ENCODE data around the gene SPACA7. TPM values are rescaled to one million over a fixed set of nuclear protein-coding genes. Genes with fewer than 3 reads are reported as not detected.

Gene SPACA7
- total RNA-seq, 2 donors from 2014 or later: not detected

DNA sequence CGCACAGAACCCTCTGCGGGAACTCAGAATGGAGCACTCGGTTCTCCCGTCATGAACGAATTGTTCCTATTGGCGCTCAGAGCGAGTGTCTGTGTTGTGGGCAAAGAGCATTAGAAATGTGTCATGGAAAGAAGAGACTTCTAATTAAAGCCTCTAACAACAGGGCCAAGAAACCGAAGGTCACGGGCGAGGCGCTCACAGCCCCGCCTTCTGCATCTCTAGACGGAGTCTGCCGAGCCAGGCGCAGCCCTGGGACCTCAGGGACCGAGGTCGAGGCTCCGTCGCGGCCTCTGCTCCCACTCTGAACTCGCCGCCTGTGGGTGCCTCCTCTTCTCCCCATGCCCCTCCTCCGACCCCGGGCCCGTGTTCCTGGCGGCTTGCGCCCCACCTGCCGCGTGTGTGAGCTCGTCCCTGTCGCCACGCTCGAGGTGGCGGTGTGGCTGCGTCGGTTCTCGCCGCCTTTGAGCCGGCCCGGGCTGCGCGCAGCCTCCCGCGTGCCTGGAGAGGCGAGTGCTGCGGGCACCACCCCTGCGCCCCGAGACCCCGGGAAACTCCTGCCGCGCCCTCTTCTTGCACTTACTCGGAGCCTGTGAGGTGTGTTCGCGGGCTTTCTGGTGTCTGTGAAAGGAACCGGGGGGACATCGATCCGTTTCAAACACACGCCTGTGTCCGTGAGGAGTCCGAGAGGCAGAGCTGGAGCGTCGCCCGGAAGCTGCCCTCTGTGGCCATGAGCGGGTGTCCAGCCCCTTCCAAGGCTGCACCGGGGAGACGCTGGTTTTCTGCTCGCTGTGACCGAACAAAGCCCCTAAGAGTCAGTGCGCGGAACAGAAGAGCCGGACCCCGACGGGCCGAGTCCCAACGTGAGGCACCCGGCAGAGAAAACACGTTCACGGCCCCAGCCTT lies 45.4 kb upstream of the SPACA7 start:
- H3K36me3 ChIP-seq: no peaks in the 10 kb centered on the region
- no peaks in the 10 kb centered on the region for H3K27me3 ChIP-seq (replicated peaks; ENCODE audit: insufficient read depth)
- no peak overlapping the region for H3K4me3 ChIP-seq
- no peak overlapping the region for H3K27ac ChIP-seq
- H3K4me1 ChIP-seq (ENCODE audit: control insufficient read depth in 1 of 2, low read depth in 2 of 2): no peaks in the 10 kb centered on the region
- TF ChIP-seq, protein P1, sequence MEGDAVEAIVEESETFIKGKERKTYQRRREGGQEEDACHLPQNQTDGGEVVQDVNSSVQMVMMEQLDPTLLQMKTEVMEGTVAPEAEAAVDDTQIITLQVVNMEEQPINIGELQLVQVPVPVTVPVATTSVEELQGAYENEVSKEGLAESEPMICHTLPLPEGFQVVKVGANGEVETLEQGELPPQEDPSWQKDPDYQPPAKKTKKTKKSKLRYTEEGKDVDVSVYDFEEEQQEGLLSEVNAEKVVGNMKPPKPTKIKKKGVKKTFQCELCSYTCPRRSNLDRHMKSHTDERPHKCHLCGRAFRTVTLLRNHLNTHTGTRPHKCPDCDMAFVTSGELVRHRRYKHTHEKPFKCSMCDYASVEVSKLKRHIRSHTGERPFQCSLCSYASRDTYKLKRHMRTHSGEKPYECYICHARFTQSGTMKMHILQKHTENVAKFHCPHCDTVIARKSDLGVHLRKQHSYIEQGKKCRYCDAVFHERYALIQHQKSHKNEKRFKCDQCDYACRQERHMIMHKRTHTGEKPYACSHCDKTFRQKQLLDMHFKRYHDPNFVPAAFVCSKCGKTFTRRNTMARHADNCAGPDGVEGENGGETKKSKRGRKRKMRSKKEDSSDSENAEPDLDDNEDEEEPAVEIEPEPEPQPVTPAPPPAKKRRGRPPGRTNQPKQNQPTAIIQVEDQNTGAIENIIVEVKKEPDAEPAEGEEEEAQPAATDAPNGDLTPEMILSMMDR (IDR thresholded peaks at IDR 0.05): no peak
- no peaks in the 10 kb centered on the region for H3K9me3 ChIP-seq
- ATAC-seq (ENCODE audit: insufficient number of reproducible peaks, low FRiP score, low read depth): no peak
- DNase-seq (ENCODE audit: low spot score): no peak

DNA sequence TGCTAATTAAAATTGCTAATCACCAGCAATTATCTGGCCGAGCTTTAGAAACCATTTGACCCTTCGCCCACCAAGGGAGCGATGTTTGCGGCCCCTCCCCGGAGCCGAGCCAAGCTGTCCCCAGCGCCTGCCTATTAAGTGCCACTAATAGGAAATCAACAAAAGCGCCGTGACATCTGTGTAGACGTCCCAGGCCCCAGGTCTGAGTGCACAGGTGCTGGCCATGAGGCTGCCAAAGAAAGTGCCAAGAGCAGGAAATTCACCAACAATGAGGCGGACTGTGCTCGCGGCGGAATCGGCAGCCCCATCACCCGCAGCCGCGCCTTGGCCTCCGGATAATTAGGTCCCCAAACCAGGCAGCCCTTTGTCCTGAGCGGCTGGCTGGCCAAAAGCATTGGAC lies 44.5 kb upstream of the SPACA7 start:
- Histone ChIP-seq H3K27ac (no peak overlapping the region), H3K4me3 (no peak overlapping the region), H3K36me3 (no peaks in the 10 kb centered on the region), H3K27me3 (replicated peaks; ENCODE audit: insufficient read depth) (no peaks in the 10 kb centered on the region), H3K4me1 (ENCODE audit: control insufficient read depth in 1 of 2, low read depth in 2 of 2) (no peaks in the 10 kb centered on the region), H3K9me3 (no peaks in the 10 kb centered on the region)
- DNase-seq (ENCODE audit: low spot score): no peak
- ATAC-seq (ENCODE audit: insufficient number of reproducible peaks, low FRiP score, low read depth): no peak
- TF ChIP-seq, protein P1 (IDR thresholded peaks at IDR 0.05): no peak

DNA sequence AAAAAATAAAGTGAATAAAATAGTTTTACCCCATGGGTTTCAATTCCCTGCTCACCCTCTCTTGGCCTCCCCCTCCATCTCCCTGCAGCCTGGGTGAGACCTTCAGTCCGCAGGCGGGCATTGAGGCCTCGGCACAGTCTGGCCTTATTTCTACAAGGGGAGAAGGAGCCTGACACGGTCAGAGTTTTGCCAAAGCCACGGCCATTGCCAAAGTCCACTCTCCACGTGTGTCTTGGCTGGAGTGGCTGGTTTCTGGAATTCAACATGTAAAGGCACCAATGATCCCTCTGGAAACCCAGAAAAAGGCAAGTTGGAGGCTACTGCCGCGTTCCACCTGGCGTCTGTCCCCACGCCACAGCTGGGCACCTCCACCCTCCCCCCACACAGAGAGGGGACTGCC lies 43.4 kb upstream of the SPACA7 start:
- DNase-seq (ENCODE audit: low spot score) (no peak), ATAC-seq (ENCODE audit: insufficient number of reproducible peaks, low FRiP score, low read depth) (no peak)
- Histone ChIP-seq H3K36me3 (no peaks in the 10 kb centered on the region), H3K27me3 (replicated peaks; ENCODE audit: insufficient read depth) (no peaks in the 10 kb centered on the region), H3K4me3 (no peak overlapping the region), H3K4me1 (ENCODE audit: control insufficient read depth in 1 of 2, low read depth in 2 of 2) (no peaks in the 10 kb centered on the region), H3K9me3 (peaks cover 3% of the 10 kb centered on the region), H3K27ac (no peak overlapping the region)
- TF ChIP-seq, protein P1 (IDR thresholded peaks at IDR 0.05): no peak

DNA sequence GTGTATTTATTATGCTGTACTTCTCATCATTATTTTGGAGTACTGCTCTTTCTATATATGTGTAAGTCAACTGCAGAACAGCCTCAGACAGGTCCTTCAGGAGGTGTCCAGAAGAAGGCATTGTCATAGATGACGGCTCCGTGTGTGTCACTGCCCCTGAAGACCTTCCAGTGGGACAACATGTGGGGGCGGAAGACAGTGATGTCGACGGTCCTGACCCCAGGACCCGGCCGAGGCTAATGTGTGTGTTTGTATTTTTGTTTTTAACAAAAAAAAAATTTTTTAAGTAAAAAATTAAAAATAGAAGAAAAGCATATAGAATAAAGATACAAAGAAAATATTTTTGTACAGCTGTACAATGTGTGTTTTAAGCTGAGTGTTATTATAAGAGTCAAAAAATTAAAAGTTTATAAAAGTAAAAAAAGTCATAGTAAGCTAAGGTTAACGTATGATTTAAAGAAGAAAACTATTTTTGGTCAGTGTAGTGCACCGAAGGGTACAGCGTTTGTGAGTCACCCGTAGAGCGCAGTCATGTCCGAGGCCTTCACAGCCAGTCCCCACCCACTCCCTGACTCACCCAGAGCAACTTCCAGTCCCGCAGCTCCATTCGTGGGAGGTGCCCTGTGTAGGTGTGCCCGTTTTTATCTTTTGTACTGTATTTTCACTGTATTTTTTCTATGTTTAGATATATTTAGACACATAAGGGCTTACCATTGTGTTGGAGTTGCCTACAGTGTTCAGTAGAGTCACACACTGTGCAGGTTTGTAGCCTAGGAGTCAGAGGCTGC lies 42.2 kb upstream of the SPACA7 start:
- H3K27ac ChIP-seq: no peak overlapping the region
- DNase-seq (ENCODE audit: low spot score) (no peak), ATAC-seq (ENCODE audit: insufficient number of reproducible peaks, low FRiP score, low read depth) (no peak)
- no peaks in the 10 kb centered on the region for H3K36me3 ChIP-seq
- H3K27me3 ChIP-seq (replicated peaks; ENCODE audit: insufficient read depth): no peaks in the 10 kb centered on the region
- no peaks in the 10 kb centered on the region for H3K4me1 ChIP-seq (ENCODE audit: control insufficient read depth in 1 of 2, low read depth in 2 of 2)
- TF ChIP-seq, protein P1 (IDR thresholded peaks at IDR 0.05): no peak
- H3K9me3 ChIP-seq: peaks cover 3% of the 10 kb centered on the region
- H3K4me3 ChIP-seq: no peak overlapping the region

DNA sequence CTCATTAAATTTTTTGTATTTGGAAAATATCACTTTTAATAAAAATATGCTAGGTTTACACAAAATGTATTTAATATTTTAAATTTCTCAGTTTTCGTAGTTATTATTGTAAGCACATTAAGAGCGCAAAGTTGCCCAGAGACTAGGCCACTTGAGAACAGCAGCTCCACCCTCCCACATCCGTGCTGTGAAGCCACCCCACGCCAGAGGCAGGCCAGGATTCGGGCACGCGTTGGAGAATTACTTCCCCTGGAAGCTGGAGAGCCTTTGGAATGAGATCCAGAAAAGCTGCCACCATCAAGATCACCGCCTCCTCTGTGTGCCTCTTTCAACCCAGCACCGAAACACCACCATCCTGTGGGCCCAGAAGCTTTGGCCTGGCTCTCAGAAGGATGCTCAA lies 41.0 kb upstream of the SPACA7 start:
- Histone ChIP-seq H3K4me3 (no peak overlapping the region), H3K36me3 (no peaks in the 10 kb centered on the region), H3K27me3 (replicated peaks; ENCODE audit: insufficient read depth) (no peaks in the 10 kb centered on the region), H3K27ac (no peak overlapping the region), H3K9me3 (peaks cover 3% of the 10 kb centered on the region), H3K4me1 (ENCODE audit: control insufficient read depth in 1 of 2, low read depth in 2 of 2) (no peaks in the 10 kb centered on the region)
- TF ChIP-seq, protein P1 (IDR thresholded peaks at IDR 0.05): no peak
- DNase-seq (ENCODE audit: low spot score): no peak
- ATAC-seq (ENCODE audit: insufficient number of reproducible peaks, low FRiP score, low read depth): no peak

Data from thoracic aorta (tissue), 2 donors.